A549 treated with Mapracorat at 1 μM for 4 hours (cell line): Measurements from ENCODE around the gene PLCL2. TPM values are rescaled to one million over a fixed set of nuclear protein-coding genes. Genes with fewer than 3 reads are reported as not detected.

Experiments
- total RNA-seq: library from RNA; stranded (reverse); fragments of 200-300 nt; extraction: Qiagen RNA extraction; gene quantifications from 5 replicates; pipeline ENCODE4 v1.2.3, GENCODE V29; 2022

The PLCL2 gene
- 4.6 to 5.6 TPM (median 4.8 TPM) in 5 replicates for total RNA-seq

DNA sequence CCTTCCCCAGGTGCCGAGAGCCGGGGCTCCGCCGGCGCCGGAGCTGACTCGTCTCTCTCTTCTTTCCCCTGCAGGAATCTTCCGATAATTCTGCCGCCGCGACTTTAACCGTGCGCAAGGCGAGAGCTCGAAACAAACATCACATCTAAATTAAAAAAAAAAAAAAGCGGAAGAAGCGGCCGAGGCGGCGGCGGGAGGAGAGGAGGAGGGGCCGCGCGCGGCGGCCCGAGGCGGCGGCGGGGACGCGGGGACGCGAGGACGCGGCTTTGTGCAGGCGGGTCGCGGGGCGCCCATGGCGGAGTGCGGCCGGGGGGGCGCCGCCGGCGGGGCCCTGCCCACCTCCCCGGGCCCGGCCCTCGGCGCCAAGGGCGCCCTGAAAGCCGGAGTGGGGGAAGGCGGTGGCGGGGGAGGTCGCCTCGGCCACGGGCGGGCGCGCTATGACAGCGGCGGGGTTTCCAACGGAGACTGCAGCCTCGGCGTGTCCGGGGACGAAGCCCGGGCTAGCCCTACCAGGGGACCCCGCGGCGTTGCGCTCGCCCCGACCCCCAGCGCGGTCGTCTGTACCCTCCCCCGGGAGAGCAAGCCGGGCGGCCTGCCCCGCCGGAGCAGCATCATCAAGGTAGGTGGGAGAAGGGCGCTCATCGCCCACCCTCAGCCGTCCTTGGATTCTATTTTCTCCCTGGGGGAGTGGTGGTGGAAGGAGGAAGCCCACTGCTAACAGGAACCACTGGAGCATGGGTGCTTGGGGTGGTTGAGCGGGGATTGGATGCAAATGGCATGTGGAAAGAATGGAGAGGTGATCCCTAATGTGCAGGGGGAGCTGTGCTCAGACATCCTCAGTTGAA lies at the start of gene PLCL2:
Gene PLCL2 (plus strand): TSS at position 208 of the 845 bp plus-strand sequence. CDS start 85 bp downstream, at position 293.

